Fibroblast of the aortic adventitia (primary cell): Measurements from ENCODE around the gene MUC4. TPM values are rescaled to one million over a fixed set of nuclear protein-coding genes. Genes with fewer than 3 reads are reported as not detected.

Experiments used
- DNase-seq: peaks from one replicate; pipeline ENCODE4 v3.0.0-alpha.2; 2010; ENCODE audit warnings: low read depth
- H3K4me3 ChIP-seq: 2 replicates; pipeline ENCODE4 v1.5.1; 2011; ENCODE audit warnings: low read depth, mild to moderate bottlenecking, control low read depth, low read length, moderate library complexity
- CTCF ChIP-seq: IDR thresholded peaks from 2 replicates; pipeline ENCODE4 v1.5.1; 2011; ENCODE audit warnings: mild to moderate bottlenecking, low read length, control low read depth, inconsistent platforms; ENCODE audit not compliant: insufficient read depth
- total RNA-seq: library from RNA; depleted of rRNA; stranded (reverse); fragments of >200 nt; gene quantifications from 2 replicates; pipeline ENCODE4 v1.2.3, GENCODE V29; 2012; ENCODE audit warnings: low replicate concordance

Gene MUC4
- total RNA-seq, 1 donor = not detected

- no peak for DNase-seq
- no peak for TF ChIP-seq CTCF
- H3K4me3 ChIP-seq = no peak overlapping the region
These were observed 107.2 kb downstream of the MUC4 start for GRCh38 chr3:195704433-195704999.

- no peak for DNase-seq
- no peak overlapping the region for H3K4me3 ChIP-seq
- TF ChIP-seq CTCF = no peak
These were observed 108.0 kb downstream of the MUC4 start for GRCh38 chr3:195703776-195704175.

GRCh38 chr3:195701042-195701915, 110.5 kb downstream of the MUC4 start:
- H3K4me3 ChIP-seq = no peak overlapping the region
- TF ChIP-seq CTCF = no peak
- no peak for DNase-seq

- H3K4me3 ChIP-seq = no peak overlapping the region
- no peak for TF ChIP-seq CTCF
- DNase-seq = no peak
These were observed 111.4 kb downstream of the MUC4 start for GRCh38 chr3:195700319-195700718.

- DNase-seq = no peak
- no peak for TF ChIP-seq CTCF
- no peak overlapping the region for H3K4me3 ChIP-seq
These were observed 111.9 kb downstream of the MUC4 start for GRCh38 chr3:195699860-195700259.

GRCh38 chr3:195699388-195699771, 112.3 kb downstream of the MUC4 start:
- no peak for TF ChIP-seq CTCF
- no peak overlapping the region for H3K4me3 ChIP-seq
- DNase-seq = no peak
